BLaER1 treated with 17β-estradiol and CSF1 and Interleukin-3, amounts not matched to agents 10 nM and 100 nM (cell line): ENCODE data around the gene HINFP.
A peak's percentile ranks its signal among the peaks of the same experiment; 100 is the strongest.
"Not testable (repeated sequence)": the region's sequence is repeated elsewhere in the genome, so short reads cannot be mapped to it uniquely, and the experiment has no call there.

Experiments
- H3K27ac ChIP-seq, 11 experiments: shearing (Covaris generic); formaldehyde crosslinking; 2 replicates each; pipeline ENCODE4 v1.8.1; 2022
- H3K27me3 ChIP-seq, 11 experiments: shearing (Covaris generic); formaldehyde crosslinking; 2 replicates each; pipeline ENCODE4 v1.8.1; 2022
- H3K36me3 ChIP-seq, 11 experiments: shearing (Covaris generic); formaldehyde crosslinking; 2 replicates each; pipeline ENCODE4 v1.8.1; 2022
- H3K4me1 ChIP-seq, 10 experiments: shearing (Covaris generic); formaldehyde crosslinking; 2 replicates each; pipeline ENCODE4 v1.8.1; 2022
- H3K4me2 ChIP-seq, 11 experiments: shearing (Covaris generic); formaldehyde crosslinking; 2 replicates each; pipeline ENCODE4 v1.8.1; 2022
- H3K4me3 ChIP-seq, 10 experiments: shearing (Covaris generic); formaldehyde crosslinking; 2 replicates each; pipeline ENCODE4 v1.8.1; 2022
- H3K9ac ChIP-seq, 11 experiments: shearing (Covaris generic); formaldehyde crosslinking; 2 replicates each; pipeline ENCODE4 v1.8.1; 2022
- H3K9me3 ChIP-seq, 11 experiments: shearing (Covaris generic); formaldehyde crosslinking; replicated peaks in 1 of 11; 2 replicates each; pipeline ENCODE4 v1.8.1; 2022
- H4K20me1 ChIP-seq, 11 experiments: shearing (Covaris generic); formaldehyde crosslinking; 2 replicates each; pipeline ENCODE4 v1.8.1; 2022
- Cebpa-rat ChIP-seq, 11 experiments: shearing (Covaris generic); IDR thresholded peaks; 2 replicates each; pipeline ENCODE4 v1.8.1; 2022

The HINFP gene

DNA sequence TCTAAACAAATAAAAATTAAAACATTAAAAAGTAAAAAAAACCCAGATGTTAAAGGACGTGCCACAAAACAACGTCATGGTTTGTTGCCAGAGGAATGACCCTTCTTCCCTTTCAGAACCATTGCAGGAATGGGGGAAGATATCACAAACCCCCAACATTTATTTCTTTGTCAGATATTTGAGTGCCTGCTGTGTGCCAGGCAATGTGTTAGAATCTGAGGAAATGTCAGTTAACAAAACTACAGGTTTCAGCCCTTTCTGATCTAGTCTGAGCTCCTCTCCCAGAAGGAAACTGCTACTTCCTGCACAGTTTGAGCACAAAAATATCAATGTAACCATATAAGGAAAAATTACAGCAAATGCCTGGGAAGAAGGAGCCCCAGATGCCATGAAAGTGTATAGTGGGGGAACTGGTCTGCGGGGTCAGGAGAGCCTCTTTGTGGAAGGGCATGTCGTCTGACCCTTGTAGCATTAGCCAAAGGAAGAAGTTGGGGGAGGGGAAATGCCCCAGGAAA lies 56.8 kb downstream of the HINFP start:
- H3K27ac ChIP-seq, result peak overlapping the region in 9 of 11 experiments; percentile 20 to 62 (median 49); a peak in 16 of 22 replicates

GRCh38 chr11:119179342-119179741 lies 58.0 kb downstream of the HINFP start:
- no peak for TF ChIP-seq Cebpa-rat (IDR thresholded peaks at IDR 0.05)
- H3K9ac ChIP-seq, result no peak overlapping the region
- peaks cover 5 to 40% (median 20%) of the 10 kb centered on the region in 11 experiments; a peak in 17 of 22 replicates for H3K36me3 ChIP-seq
- peaks cover 0 to 14% (median 0%) of the 10 kb centered on the region in 11 experiments; a peak in 1 of 22 replicates for H4K20me1 ChIP-seq
- no peaks in the 10 kb centered on the region for H3K9me3 ChIP-seq
- peak overlapping the region in 2 of 11 experiments; percentile 71; a peak in 1 of 22 replicates for H3K4me2 ChIP-seq
- no peak overlapping the region for H3K4me3 ChIP-seq
- peaks cover 29 to 57% (median 39%) of the 10 kb centered on the region in 10 experiments for H3K4me1 ChIP-seq
- H3K27ac ChIP-seq, result no peak overlapping the region
- no peaks in the 10 kb centered on the region for H3K27me3 ChIP-seq

More for the DNA sequence above, 56.8 kb downstream of the HINFP start:
- Histone ChIP-seq H3K4me3 (no peak overlapping the region), H4K20me1 (0 out of 22 replicates have a peak, but pooled peaks cover 0 to 14% (median 0%) of the 10 kb centered on the region in 11 experiments), H3K4me2 (peak overlapping the region; percentile 51 to 76 (median 66)), H3K27me3 (no peaks in the 10 kb centered on the region), H3K9me3 (no peaks in the 10 kb centered on the region), H3K36me3 (peaks cover 5 to 50% (median 27%) of the 10 kb centered on the region in 11 experiments; a peak in 17 of 22 replicates), H3K9ac (peak overlapping the region in 9 of 11 experiments; percentile 2 to 58 (median 34); a peak in 11 of 22 replicates), H3K4me1 (peaks cover 27 to 53% (median 38%) of the 10 kb centered on the region in 10 experiments)
- no peak for TF ChIP-seq Cebpa-rat (IDR thresholded peaks at IDR 0.05)

- Histone ChIP-seq H3K4me2 (no peak overlapping the region), H3K36me3 (peaks cover 5 to 33% (median 15%) of the 10 kb centered on the region in 11 experiments; a peak in 17 of 22 replicates), H3K27ac (no peak overlapping the region), H3K9me3 (no peaks in the 10 kb centered on the region), H3K27me3 (no peaks in the 10 kb centered on the region), H4K20me1 (peaks cover 0 to 14% (median 0%) of the 10 kb centered on the region in 11 experiments; a peak in 1 of 22 replicates), H3K4me1 (peaks cover 30 to 54% (median 39%) of the 10 kb centered on the region in 10 experiments), H3K9ac (no peak overlapping the region), H3K4me3 (no peak overlapping the region)
- no peak for TF ChIP-seq Cebpa-rat (IDR thresholded peaks at IDR 0.05)
These were observed 58.6 kb downstream of the HINFP start for GRCh38 chr11:119179983-119180382.

GRCh38 chr11:119180729-119181676 lies 59.6 kb downstream of the HINFP start:
- Histone ChIP-seq H3K4me1 (peaks cover 30 to 46% (median 37%) of the 10 kb centered on the region in 10 experiments), H3K27ac (no peak overlapping the region), H4K20me1 (peaks cover 0 to 14% (median 0%) of the 10 kb centered on the region in 11 experiments; a peak in 1 of 22 replicates), H3K4me3 (no peak overlapping the region), H3K4me2 (peak overlapping the region in 5 of 11 experiments; percentile 46 to 75 (median 56); a peak in 7 of 22 replicates), H3K36me3 (peaks cover 5 to 26% (median 14%) of the 10 kb centered on the region in 11 experiments; a peak in 15 of 22 replicates), H3K9ac (no peak overlapping the region), H3K9me3 (no peaks in the 10 kb centered on the region), H3K27me3 (no peaks in the 10 kb centered on the region)
- no peak for TF ChIP-seq Cebpa-rat (IDR thresholded peaks at IDR 0.05)

DNA sequence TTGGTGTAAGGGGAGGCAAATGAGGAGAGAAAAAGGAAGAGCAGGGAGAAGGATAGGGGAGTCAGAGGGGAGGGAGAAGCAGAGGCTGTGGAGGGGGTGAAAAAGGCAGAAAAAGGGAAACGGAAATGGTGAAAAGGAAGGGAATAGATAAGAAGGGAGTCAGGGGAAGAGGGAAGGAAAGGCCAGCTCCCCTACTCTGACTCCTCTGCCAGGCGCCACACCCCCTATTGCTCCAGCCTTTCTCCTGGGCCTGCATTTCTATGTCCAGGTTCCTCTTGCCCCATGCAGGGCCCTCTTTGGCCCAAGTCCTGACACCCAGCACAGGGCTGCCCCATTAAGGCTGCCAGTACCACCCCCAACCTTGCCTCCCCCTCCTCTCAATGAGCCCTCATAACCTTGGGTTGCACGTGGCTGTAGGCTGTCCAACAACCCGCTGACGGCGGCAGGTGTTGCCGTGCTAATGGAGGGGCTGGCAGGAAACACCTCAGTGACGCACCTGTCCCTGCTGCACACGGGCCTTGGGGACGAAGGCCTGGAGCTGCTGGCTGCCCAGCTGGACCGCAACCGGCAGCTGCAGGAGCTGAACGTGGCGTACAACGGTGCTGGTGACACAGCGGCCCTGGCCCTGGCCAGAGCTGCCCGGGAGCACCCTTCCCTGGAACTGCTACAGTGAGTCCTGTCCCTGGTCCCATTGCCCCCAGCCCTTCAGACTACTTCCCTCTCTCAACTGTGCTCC lies 60.5 kb downstream of the HINFP start:
- H3K4me3 ChIP-seq, result no peak overlapping the region
- H3K4me2 ChIP-seq, result peak overlapping the region in 5 of 11 experiments; percentile 46 to 75 (median 56); a peak in 10 of 22 replicates
- H3K9ac ChIP-seq, result no peak overlapping the region
- no peaks in the 10 kb centered on the region for H3K9me3 ChIP-seq
- no peaks in the 10 kb centered on the region for H3K27me3 ChIP-seq
- H3K36me3 ChIP-seq, result peaks cover 5 to 26% (median 14%) of the 10 kb centered on the region in 11 experiments; a peak in 14 of 22 replicates
- no peak for TF ChIP-seq Cebpa-rat (IDR thresholded peaks at IDR 0.05)
- peaks cover 28 to 45% (median 36%) of the 10 kb centered on the region in 10 experiments for H3K4me1 ChIP-seq
- peaks cover 0 to 14% (median 0%) of the 10 kb centered on the region in 11 experiments; a peak in 1 of 22 replicates for H4K20me1 ChIP-seq
- H3K27ac ChIP-seq, result 0 out of 22 replicates have a peak overlapping the region, but pooled peaks of 1 of the 11 experiments have one; percentile 3

DNA sequence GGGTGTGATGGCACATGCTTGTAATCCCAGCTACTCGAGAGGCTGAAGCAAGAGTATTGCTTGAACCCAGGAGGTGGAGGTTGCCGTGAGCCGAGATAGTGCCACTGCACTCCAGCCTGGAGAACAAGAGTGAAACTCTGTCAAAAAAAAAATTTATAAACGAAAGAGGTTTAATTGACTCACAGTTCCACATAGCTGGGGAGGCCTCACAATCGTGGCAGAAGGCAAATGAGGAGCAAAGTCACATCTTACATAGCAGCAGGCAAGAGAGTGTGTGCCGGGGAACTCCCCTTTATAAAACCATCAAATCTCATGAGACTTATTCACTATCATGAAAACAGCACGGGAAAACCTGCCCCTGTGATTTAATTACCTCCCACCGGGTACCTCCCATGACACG lies 63.0 kb downstream of the HINFP start:
- peaks cover 7 to 23% (median 13%) of the 10 kb centered on the region in 10 experiments; a peak in 18 of 20 replicates for H3K4me1 ChIP-seq
- peaks cover 5 to 25% (median 11%) of the 10 kb centered on the region in 11 experiments; a peak in 14 of 22 replicates for H3K36me3 ChIP-seq

More for the DNA sequence above, 63.0 kb downstream of the HINFP start:
- not testable (repeated sequence) for H3K27ac ChIP-seq, H3K27me3 ChIP-seq, H3K9ac ChIP-seq, H3K9me3 ChIP-seq, H3K4me3 ChIP-seq
- Histone ChIP-seq H4K20me1 (peaks cover 0 to 14% (median 0%) of the 10 kb centered on the region in 11 experiments; a peak in 1 of 22 replicates), H3K4me2 (peak overlapping the region in 3 of 11 experiments; percentile 7 to 18 (median 7); a peak in 2 of 22 replicates)
